Measurements from ENCODE around the gene ACAP3.

Gene ACAP3

GRCh38 chr1:1325288-1326074 is 17.8 kb upstream of the ACAP3 start:
- H3K4me3 ChIP-seq (ENCODE audit: low read depth, low read length) = peak overlapping the region; percentile 93

GRCh38 chr1:1324524-1325287 is 17.0 kb upstream of the ACAP3 start, which contains the start of the genes CPTP and INTS11:
Gene CPTP (plus strand): TSS chr1:1324802. CDS start chr1:1326911, 2,109 bp downstream.
Gene INTS11 (minus strand): TSS chr1:1324660. CDS start chr1:1324608, 52 bp downstream.
- peak within 1 kb of the TSS; percentile 94 for H3K27ac ChIP-seq
- H3K9me3 ChIP-seq (ENCODE audit: severe bottlenecking) = no peaks in the 10 kb centered on the region
- DNase-seq = peak; percentile 95
- TF ChIP-seq CTCF (IDR thresholded peaks at IDR 0.05; ENCODE audit: low read depth, low read length) = no peak
- H3K27me3 ChIP-seq (ENCODE audit: insufficient read depth, low read depth, severe bottlenecking) = no peaks in the 10 kb centered on the region
- peaks cover 40% of the 10 kb centered on the region for H3K36me3 ChIP-seq
- peak within 1 kb of the TSS; percentile 93 for H3K4me3 ChIP-seq (ENCODE audit: low read depth, low read length)

More at GRCh38 chr1:1325288-1326074, 17.8 kb upstream of the ACAP3 start:
- Histone ChIP-seq H3K9me3 (ENCODE audit: severe bottlenecking) (no peaks in the 10 kb centered on the region), H3K27ac (peak overlapping the region; percentile 94), H3K27me3 (ENCODE audit: insufficient read depth, low read depth, severe bottlenecking) (no peaks in the 10 kb centered on the region), H3K36me3 (peaks cover 33% of the 10 kb centered on the region)
- DNase-seq = no peak
- no peak for TF ChIP-seq CTCF (IDR thresholded peaks at IDR 0.05; ENCODE audit: low read depth, low read length)

- TF ChIP-seq CTCF (IDR thresholded peaks at IDR 0.05; ENCODE audit: low read depth, low read length) = no peak
- Histone ChIP-seq H3K9me3 (ENCODE audit: severe bottlenecking) (no peaks in the 10 kb centered on the region), H3K27ac (peak overlapping the region; percentile 94), H3K27me3 (ENCODE audit: insufficient read depth, low read depth, severe bottlenecking) (no peaks in the 10 kb centered on the region), H3K36me3 (peaks cover 46% of the 10 kb centered on the region), H3K4me3 (ENCODE audit: low read depth, low read length) (peak overlapping the region; percentile 93)
- DNase-seq = no peak
Observed at GRCh38 chr1:1324084-1324523, 16.4 kb upstream of the ACAP3 start.

- no peak for DNase-seq
- no peak for TF ChIP-seq CTCF (IDR thresholded peaks at IDR 0.05; ENCODE audit: low read depth, low read length)
- H3K9me3 ChIP-seq (ENCODE audit: severe bottlenecking) = no peaks in the 10 kb centered on the region
- no peak overlapping the region for H3K27ac ChIP-seq
- no peaks in the 10 kb centered on the region for H3K27me3 ChIP-seq (ENCODE audit: insufficient read depth, low read depth, severe bottlenecking)
- peaks cover 57% of the 10 kb centered on the region for H3K36me3 ChIP-seq
- H3K4me3 ChIP-seq (ENCODE audit: low read depth, low read length) = no peak overlapping the region
Observed at GRCh38 chr1:1322952-1323351, 15.2 kb upstream of the ACAP3 start.

GRCh38 chr1:1322418-1322817 is 14.7 kb upstream of the ACAP3 start:
- no peak for DNase-seq
- no peak for TF ChIP-seq CTCF (IDR thresholded peaks at IDR 0.05; ENCODE audit: low read depth, low read length)
- peaks cover 57% of the 10 kb centered on the region for H3K36me3 ChIP-seq
- H3K4me3 ChIP-seq (ENCODE audit: low read depth, low read length) = no peak overlapping the region
- no peak overlapping the region for H3K27ac ChIP-seq
- H3K9me3 ChIP-seq (ENCODE audit: severe bottlenecking) = no peaks in the 10 kb centered on the region
- no peaks in the 10 kb centered on the region for H3K27me3 ChIP-seq (ENCODE audit: insufficient read depth, low read depth, severe bottlenecking)
